ENCODE measurements around the gene ATP13A1.
"Not testable (repeated sequence)": the region's sequence is repeated elsewhere in the genome, so short reads cannot be mapped to it uniquely, and the experiment has no call there.

ATP13A1 gene

GRCh38 chr19:19663256-19664120, at the start of gene ATP13A1:
Gene ATP13A1, minus strand, starts transcription at chr19:19663676. Its CDS starts 10 bp downstream, at chr19:19663666.
- TF ChIP-seq, protein P1, sequence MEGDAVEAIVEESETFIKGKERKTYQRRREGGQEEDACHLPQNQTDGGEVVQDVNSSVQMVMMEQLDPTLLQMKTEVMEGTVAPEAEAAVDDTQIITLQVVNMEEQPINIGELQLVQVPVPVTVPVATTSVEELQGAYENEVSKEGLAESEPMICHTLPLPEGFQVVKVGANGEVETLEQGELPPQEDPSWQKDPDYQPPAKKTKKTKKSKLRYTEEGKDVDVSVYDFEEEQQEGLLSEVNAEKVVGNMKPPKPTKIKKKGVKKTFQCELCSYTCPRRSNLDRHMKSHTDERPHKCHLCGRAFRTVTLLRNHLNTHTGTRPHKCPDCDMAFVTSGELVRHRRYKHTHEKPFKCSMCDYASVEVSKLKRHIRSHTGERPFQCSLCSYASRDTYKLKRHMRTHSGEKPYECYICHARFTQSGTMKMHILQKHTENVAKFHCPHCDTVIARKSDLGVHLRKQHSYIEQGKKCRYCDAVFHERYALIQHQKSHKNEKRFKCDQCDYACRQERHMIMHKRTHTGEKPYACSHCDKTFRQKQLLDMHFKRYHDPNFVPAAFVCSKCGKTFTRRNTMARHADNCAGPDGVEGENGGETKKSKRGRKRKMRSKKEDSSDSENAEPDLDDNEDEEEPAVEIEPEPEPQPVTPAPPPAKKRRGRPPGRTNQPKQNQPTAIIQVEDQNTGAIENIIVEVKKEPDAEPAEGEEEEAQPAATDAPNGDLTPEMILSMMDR (IDR thresholded peaks at IDR 0.05; ENCODE audit: insufficient read depth, low read depth, low read length, missing control alignments), result peak; percentile 27
- DNase-seq (ENCODE audit: low read depth), result peak; percentile 99
- peak within 1 kb of the TSS; percentile 65 for H3K4me3 ChIP-seq (ENCODE audit: low read depth, low read length)

- no peak overlapping the region for H3K4me3 ChIP-seq (ENCODE audit: low read depth, low read length)
- no peak for DNase-seq (ENCODE audit: low read depth)
- TF ChIP-seq, protein P1 (IDR thresholded peaks at IDR 0.05; ENCODE audit: insufficient read depth, low read depth, low read length, missing control alignments), result no peak
Measured at GRCh38 chr19:19711934-19712828, 48.7 kb upstream of the ATP13A1 start.

- TF ChIP-seq, protein P1 (IDR thresholded peaks at IDR 0.05; ENCODE audit: insufficient read depth, low read depth, low read length, missing control alignments), result no peak
- H3K4me3 ChIP-seq (ENCODE audit: low read depth, low read length), result no peak overlapping the region
- DNase-seq (ENCODE audit: low read depth), result no peak
Measured at GRCh38 chr19:19711306-19711933, 47.9 kb upstream of the ATP13A1 start.

GRCh38 chr19:19710506-19710905, 47.0 kb upstream of the ATP13A1 start:
- DNase-seq (ENCODE audit: low read depth), result no peak
- H3K4me3 ChIP-seq (ENCODE audit: low read depth, low read length), result no peak overlapping the region
- TF ChIP-seq, protein P1 (IDR thresholded peaks at IDR 0.05; ENCODE audit: insufficient read depth, low read depth, low read length, missing control alignments), result no peak

- no peak overlapping the region for H3K4me3 ChIP-seq (ENCODE audit: low read depth, low read length)
- no peak for DNase-seq (ENCODE audit: low read depth)
- TF ChIP-seq, protein P1 (IDR thresholded peaks at IDR 0.05; ENCODE audit: insufficient read depth, low read depth, low read length, missing control alignments), result no peak
Measured at GRCh38 chr19:19704836-19705235, 41.4 kb upstream of the ATP13A1 start.

- H3K4me3 ChIP-seq (ENCODE audit: low read depth, low read length); DNase-seq (ENCODE audit: low read depth): not testable (repeated sequence)
Measured at GRCh38 chr19:19700493-19700892, 37.0 kb upstream of the ATP13A1 start.

DNA sequence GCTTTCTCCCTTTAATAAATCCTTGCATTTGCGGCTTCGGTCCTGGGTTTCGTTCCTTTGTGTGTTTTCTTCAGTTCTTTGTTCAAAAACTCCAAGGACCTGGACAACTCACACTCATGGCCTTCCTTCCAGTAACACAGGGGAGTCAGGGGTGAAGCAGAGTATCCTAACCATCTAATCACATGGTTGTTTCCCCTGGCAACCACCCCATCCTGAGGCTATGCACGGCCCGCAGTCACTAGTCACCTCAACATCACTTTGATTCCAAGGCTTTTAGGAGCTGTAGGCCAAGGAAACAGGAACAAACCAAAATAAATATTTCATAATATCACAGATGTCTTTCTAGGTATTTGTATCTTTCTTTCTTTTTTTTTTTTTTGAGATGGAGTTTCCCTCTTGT, 34.1 kb upstream of the ATP13A1 start:
- no peak overlapping the region for H3K4me3 ChIP-seq (ENCODE audit: low read depth, low read length)
- DNase-seq (ENCODE audit: low read depth), result no peak
- TF ChIP-seq, protein P1 (IDR thresholded peaks at IDR 0.05; ENCODE audit: insufficient read depth, low read depth, low read length, missing control alignments), result no peak

All from GM12865 (cell line).